NCI-H345 (cell line): Measurements from ENCODE around the gene SLC16A6.
"Not testable (repeated sequence)": the region's sequence is repeated elsewhere in the genome, so short reads cannot be mapped to it uniquely, and the experiment has no call there.

Experiments used
- DNase-seq: peaks from one replicate; lab custom pipeline; 2025; lab: John Stamatoyannopoulos, UW

The SLC16A6 gene

DNA sequence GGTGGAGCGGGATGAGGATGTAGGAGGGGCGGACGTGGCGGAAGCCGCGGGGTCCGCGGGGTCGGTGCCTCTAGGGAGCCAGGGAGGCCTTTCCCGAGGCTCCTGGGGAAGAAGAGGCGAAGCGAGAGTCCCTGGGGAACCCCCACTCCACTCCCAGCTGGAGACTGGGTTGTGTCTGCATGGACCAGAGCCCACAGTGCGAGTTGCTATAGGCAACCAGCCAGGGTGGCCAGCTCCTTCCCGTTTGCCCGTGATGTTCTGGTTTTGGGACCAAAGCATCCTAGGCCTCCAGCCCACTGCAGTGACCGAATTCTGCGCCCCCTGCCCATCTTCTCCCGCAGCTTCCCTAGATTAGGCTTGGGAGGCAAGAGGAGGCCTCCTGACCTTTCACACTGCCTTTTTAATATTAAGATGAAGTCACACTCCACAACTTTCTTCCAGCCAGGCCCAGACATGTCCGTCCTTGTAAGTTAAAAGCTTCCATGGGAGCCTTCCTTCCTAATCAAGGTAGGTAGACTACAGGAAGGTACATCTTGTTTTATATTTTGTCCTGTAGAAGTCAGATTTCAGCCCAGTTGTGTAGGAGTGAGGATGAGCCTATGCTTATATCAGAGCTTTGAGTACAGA, 42.6 kb downstream of the SLC16A6 start:
- DNase-seq, result peak; percentile 74

DNA sequence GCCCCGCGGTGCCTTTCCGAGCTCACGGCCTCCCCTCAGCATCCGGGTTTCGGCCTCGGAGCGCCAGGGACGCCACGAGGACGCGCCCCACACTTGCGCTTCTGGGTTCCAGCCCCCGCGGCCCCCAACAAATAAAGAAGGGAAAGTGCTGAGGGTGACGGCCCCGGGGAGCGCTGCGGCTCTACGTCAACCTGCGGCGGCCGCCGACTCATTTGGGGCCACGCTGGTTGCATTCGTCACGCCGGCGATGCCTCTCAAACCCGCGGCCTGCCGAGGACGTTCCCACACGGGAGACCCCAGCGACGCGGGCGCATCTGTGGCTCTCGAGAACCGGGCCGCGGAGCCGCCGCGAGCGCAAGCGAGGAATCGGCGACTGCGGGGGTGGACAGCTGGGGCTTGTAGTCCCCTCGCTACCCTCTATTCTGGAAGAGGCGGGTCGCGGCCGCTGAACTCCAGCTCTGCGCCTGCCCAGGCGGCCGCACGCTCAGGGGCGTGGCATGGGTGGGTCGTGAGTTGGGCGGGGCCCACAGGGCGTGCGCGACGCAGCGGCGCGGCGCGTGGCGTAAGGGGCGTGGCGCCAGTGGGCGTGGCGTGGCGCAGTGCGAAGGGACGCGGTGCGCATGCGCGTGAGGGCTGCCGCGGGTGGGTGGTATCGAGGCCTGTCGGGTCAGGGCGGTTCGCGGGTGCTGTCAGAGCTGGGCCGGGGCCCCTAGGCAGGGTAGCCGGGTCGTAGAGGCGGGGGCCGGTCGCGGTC, 43.3 kb downstream of the SLC16A6 start, which contains the start of gene AMZ2:
Gene AMZ2 (plus strand): TSS at position 599 of the 754 bp plus-strand sequence. CDS start 2,145 bp downstream, outside the sequence.
- DNase-seq, result peak; percentile 94

DNA sequence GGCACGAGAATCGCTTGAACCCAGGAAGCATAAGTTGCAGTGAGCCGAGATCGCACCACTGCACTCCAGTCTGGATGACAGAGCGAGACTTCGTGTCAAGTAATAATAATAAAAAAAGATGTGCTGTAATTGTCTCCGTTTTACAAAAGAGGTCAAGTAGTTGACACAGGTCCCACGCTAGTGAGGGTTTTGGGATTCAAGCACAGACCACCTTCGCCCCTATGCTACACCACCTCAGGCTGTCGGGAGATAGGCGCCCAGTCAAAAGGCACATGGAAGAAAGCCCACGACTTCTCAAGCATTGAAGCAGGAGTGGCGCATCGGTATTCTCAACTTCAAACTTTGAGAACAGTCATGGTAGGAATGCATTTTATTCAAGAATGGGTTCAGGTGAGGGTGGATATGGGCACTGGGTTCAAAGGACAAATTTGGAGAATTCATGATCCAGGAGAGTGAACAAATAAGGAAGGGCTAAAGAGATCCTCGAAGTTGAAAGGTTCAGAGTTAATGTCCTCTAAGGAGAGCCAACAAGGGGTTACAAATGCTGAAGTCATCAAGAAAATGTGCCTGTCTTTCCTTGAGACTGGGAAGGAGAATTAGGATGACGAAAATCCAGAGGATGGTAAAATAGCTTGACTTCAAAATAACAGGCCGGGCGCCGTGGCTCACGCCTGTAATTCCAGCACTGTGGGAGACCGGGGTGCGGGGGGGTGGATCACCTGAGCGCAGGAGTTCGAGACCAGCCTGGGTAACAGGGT, 44.5 kb downstream of the SLC16A6 start:
- no peak for DNase-seq

DNA sequence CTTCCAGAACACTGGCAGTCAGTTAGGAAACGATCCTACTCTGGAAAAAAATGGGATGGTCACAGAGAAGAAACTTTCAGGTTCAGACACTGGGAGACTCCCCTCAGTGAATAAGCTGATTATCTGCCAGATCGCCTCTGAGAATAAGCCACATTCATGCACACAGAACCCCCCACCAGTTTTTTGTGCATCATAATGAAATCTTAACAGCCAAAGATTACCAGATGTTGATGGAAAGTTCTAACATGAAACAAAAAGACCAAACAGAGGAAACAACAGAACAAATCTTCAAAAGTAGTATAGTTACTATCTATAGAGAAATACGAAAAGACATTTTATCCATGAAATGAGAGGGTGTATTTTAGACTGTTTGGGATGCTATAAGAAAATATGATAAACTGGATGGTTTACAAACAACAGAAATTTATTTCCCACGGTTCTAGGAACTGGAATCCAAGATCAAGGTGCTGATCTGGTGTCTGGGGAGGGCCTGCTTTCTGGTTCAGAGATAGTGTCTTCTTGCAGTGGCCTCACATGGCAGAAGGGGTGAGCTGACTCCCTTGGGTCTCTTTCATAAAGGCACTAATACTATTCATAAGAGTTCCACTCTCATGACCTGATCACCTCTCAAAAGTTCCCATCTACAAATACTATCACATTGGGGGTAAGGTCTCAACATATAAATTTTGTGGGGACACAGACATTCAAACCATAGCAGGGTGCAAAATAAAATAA, 51.1 kb downstream of the SLC16A6 start:
- no peak for DNase-seq

DNA sequence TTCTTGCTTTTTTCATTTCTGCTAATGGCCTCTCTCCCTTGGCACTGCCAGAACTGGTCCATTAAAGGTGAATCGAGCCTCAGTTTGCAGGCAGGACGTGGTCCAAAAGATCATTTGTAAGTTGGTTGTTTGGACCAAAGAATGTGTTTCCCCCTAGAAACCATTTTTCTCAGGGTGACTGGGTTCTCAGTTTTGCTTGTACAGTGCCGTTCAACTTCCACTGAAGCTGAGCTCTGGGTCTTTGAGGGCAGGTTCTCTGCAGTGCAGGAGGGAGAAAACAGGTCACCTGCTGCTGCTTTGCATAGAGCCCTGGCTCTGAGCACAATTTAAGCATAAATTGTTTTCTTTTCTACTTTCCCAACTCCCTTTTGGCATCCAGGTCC, 52.1 kb downstream of the SLC16A6 start:
- DNase-seq, result no peak

DNA sequence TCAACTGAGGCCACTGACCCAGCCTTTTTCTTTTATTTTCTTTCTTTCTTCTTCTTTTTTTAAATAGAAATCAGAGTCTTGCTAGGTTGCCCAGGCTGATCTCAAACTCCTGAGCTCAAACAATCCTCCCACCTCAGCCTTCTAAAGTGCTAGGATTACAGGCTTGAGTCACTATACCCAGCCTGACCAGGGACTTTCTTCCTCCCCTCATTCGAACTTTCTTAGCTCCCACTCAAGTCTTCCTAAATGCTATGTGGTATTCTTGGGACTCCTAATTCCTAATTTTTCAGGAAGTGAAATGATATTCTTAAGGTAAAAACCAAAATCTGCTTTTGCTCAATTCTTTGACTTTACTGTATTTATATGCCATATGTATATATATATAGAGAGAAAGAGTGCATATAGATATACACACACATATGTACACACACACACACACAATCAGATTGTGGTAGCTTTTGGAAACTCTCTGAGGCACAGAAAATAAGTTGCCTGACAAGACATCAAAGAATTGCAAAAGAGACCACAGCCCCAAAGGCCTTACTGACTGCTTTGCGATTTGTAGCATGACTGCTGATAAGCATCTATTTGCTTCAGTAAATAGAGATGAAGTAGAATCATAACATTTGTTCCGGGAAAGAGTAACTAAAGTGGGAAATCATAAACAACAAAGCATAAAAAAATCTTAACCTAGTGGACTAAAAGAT, 52.6 kb downstream of the SLC16A6 start:
- DNase-seq, result no peak

DNA sequence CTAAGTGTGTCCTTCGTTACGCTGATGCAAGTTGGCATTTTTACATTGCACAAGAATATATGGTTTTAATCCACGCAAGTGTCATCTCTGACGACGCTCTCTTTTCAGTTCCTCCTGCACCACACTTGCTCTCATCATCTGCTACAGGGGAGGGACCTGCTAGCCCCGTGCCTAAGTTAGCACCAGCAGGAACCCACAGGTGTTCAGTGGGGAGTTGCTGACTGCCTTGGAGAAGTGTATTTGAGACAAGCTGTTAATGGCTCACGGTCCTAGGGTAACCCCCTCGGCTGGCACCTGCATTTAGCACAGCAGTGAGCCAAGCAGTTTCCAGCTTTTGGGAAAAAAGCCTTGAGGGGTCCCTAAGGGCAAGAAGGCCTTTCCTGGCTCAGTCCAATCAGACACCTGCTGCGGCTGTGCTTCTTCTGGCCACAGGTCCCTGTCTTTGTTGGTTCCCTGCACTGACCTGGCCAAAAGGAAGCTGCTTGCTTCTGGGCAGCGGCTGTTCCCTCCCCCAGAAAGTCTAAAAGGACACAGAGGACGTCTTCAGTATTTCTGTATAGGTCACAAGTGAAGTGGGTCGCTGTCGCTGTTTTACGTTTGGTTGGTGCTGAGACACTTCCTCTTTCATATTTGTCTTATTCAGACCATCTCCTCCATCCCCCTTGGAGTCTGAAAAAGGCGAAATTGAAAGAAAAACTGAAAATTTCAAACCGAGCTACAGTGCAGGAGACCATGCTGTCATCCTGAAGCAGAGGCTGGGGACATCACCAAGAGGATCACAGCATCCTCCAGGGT, 53.4 kb downstream of the SLC16A6 start:
- not testable (repeated sequence) for DNase-seq

DNA sequence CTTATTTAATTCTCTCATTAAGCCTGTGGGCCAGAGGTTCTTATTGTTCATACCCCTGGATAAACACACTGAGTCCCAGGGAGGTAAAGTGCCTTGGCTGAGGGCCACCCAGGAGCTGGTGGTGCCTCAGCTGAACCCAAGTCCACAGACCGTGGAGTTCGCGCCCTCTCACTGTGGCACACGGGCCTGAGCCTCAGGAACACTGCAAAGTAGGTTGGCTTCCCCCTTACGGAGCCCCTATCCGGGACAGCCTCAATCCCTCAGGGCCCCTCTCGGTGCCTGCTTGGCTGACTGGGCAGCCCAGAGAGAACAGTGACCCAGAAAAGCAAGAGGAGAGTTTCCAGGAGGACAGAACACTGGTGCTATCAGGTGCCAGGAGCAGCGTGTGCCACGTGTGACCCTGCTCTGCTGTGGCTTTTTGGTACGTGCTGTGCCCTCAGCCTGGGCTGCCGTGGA, 55.6 kb downstream of the SLC16A6 start:
- DNase-seq, result not testable (repeated sequence)

DNA sequence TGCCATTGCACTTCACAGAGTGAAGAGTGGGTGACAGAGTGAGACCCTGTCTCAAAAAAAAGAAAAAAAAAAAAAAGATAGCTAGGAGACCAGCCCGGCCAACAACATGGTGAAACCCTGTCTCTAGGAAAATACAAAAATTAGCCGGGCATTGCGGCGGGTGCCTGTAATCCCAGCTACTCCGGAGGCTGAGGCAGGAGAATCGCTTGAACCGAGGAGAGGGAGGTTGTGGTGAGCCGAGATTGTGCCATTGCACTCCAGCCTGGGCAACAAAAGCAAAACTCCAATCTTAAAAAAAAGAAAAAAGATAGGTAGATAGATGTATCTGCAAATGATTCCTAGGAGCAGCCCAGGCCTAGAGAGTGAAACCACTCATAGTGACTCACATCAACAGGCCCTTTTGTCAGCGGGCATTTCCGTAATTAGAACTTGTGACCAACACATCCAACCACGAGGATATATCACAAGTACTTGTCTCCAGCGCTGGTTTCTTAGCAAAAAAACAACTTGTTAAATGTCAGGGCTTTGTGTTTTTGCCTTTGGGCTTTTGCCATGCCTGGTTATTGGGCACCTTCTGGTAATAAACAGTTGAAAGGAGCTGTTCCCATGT, 56.1 kb downstream of the SLC16A6 start:
- DNase-seq, result not testable (repeated sequence)

DNA sequence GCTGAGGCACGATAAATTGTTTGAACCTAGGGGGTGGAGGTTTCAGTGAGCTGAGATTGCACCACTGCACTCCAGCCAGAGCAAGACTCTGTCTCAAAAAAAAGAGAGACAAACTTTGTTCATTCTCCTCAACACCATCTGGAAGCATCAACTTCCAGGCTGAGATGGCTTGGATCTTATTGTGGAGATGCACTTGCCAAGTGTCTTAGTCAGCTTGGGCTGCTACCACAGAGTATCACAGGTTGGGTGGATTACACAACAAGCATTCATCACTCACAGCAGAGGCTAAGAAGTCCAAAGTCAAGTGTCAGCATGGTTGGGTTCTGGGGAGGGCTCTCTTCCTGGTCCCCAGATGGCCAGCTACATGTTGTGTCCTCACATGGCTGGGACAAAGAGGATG, 58.2 kb downstream of the SLC16A6 start:
- DNase-seq, result not testable (repeated sequence)

DNA sequence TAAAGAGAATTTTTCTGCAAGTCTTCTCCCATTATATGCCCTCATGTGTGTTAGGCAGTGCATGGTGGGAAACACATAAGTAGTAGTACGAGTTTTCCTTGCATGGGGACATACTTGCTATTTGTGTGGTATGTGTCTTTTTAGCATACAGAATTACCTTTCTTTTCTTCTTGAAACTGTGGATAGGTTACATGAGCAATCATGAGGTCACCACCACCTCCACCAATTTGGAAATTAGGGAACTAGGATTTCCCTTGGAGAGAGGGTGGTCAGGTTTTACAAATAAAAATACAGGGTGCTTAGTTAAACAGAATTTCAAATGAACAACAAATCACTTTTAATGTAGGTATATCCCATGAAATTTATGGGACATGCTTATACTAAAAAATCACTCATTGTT, 59.4 kb downstream of the SLC16A6 start:
- DNase-seq, result no peak

DNA sequence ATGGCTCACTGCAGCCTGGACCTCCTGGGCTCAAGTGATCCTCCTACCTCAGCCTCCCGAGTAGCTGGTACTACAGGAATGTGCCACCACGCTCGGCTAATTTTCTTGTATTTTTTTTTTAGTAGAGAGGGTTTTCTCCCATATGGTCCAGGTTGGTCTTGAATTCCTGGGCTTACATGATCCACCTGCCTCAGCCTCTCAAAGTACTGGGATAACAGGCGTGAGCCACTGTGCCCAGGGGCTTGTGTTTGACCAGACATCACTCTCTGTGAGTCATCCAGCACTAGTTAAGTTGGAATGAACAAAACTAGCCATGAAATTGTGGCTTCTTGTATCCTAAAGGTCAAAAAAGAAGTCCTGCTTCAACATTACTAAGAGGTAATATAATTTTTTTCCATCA, 59.8 kb downstream of the SLC16A6 start:
- DNase-seq, result not testable (repeated sequence)

DNA sequence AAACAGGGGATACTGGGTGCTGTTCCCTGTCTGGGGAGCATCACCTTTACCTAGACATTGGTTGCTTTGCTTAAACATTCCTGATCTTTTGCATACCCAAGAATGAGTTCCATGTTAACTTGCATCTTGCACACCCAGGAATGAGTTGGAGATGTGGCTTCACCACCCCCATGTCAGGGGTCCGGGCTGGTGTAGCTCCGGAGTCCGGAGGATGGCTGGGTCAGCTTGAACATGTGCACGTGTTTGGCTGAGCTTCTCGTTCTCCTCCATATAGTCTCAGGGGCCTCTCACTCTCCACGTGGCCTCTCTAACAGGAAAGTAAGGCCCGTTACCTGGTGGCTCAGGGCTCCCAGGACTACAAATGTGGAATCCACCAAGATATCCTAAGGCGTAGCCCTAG, 61.3 kb downstream of the SLC16A6 start:
- no peak for DNase-seq

DNA sequence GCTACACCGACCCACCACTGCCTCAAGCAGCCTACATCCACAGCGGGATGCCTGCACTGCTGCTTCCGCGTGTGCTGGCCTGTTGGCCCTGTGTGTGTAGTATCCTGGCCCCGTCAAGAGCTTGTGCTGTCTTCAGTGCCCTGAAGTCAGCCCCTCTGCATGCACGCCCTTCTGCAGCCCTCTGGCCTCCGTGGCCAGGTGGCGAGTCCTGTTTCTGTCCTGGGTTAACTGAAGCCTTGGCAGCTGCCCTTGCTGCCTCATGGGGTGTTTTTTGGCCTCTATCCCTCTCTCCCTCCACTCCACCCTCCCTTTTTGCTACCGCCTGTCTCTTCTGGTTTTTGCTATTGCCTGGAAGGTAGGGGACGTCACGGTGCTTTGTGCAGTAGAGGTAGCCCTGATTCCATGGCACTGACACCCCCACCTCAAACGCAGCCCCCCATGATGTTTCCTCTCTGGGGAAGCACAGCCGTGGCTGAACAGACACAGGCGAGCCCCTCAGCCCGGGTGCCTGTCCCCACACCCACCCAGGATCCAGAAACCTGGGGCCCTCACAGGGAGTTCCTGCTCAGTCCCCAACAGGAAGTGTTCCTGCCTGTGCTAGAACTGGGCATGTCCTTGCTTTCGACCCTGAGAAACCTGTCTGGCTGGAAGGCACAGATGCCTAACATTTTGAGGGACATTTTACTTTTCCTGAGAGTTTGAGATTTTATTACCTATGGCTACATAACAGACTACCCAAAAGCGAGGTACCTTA, 61.9 kb downstream of the SLC16A6 start:
- DNase-seq, result no peak

DNA sequence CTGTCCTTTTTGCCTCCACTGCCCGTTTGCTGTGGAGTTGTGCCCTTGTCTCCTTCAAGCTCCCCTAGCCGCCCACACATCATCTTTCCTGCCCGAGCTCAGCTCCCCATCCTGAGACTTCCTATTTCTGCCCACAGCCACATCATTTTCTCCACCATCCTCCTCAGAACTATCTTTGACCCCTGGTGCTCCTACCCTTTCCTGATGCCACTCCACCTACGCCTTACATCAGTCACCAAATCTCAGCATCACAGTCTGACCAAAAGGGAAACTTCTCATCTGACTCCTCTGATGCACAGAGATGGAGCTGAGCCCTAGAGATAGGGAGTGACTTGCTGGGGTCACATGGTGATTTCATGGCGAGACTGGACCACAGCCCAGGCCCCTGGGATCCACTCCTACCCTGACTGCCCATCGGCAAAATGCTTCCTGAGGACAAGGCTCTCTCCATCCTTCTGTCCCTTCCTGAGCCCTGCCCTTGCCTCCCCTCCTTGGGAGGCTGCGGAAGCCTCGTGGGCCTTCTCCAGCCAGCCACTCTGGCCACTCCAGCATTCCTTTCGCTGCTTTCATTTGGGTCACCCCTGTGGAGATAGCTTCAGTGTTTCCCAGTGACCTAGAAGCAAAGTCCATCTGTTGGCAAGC, 62.8 kb downstream of the SLC16A6 start:
- not testable (repeated sequence) for DNase-seq

DNA sequence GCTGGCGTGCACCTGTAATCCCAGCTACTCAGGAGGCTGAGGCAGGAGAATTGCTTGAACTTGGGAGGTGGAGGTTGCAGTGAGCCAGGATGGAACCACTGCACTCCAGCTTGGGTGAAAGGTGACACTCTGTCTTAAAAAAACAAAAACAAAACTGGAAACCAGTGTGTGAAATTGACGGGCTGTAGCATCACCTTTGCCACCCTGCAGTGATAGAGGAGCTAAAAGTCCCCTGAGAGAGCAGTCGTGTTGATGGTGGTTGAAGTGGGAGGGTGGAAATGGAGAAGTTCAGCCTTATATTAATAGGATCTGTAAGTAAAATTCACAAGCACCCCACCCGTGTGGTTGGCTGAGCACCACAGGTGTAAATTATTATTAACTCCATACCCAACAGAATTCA, 65.9 kb downstream of the SLC16A6 start:
- not testable (repeated sequence) for DNase-seq

DNA sequence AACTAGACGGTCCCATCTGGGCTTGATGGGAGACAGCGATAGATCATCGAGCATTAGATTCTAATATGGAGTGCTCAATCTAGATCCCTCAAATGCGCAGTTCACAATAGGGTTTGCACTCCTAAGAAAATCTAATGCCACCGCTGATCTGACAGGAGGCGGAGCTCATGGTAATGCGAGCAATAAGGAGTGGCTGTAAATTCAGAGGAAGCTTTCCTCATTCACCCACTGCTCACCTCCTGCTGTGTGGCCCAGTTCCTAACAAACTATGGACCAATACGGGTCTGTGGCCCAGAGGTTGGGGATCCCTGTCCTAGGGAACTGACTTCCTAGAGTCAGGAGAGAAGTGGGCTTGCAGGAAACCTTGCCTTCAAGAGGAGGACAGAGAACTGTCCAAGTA, 68.3 kb downstream of the SLC16A6 start:
- DNase-seq, result no peak

DNA sequence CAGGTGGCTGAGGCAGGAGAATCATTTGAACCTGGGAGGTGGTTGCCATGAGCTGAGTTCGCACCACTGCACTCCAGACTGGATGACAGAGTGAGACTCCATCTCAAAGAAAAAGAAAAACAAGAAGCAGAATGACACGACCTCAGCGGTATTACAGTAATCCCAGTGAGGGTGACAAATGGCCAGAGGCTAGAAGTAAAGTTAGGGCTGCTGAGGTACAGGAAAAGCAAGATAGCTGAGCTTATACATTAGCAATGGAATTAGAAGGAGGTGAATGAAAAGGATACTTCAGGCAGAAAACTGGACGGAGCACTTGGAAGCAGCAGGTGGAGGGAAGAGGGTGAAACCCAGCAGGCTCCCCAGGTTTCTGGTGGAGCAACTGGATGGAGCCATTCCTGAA, 69.1 kb downstream of the SLC16A6 start:
- no peak for DNase-seq

DNA sequence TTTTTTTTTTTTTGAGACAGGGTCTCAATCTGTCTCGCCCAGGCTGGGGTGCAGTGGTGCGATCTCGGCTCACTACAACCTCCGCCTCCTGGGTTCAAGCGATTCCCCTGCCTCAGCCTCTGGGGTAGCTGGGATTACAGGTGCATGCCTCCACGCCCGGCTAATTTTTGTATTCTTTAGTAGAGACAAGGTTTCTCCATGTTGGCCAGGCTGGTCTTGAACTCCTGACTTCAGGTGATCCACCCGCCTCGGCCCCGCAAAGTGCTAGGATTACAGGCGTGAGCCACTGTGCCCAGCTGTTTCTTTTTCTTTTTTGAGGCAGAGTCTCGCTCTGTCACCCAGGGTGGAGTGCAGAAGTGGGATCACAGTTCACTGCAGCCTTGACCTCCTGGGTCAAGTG, 70.1 kb downstream of the SLC16A6 start:
- DNase-seq, result not testable (repeated sequence)
